ENCODE data around the gene TSHZ2. TPM values are rescaled to one million over a fixed set of nuclear protein-coding genes. Genes with fewer than 3 reads are reported as not detected.

The TSHZ2 gene
- total RNA-seq, 5 donors from 2014 or later (not counting 1 experiment from before 2014, with no cell fraction given), result 20.2 to 42.9 (median 25.8) TPM

GRCh38 chr20:53032478-53032932 is 60.3 kb downstream of the TSHZ2 start:
- ChIA-PET POLR2A (interaction anchor here in 1 of 2 donors (0.5 kb wide), 1 partner anchor 541 kb away, joined by 3 read pairs; no protein-coding TSS in a partner anchor), CTCF (no interaction called here)
- H3K36me3 Mint-ChIP-seq, result peaks cover 3% of the 10 kb centered on the region
- Histone ChIP-seq H3K27me3 (replicated peaks in 1 of 2; ENCODE audit: control insufficient read depth in 2 of 2, extremely low read depth in 1 of 2, insufficient read depth in 2 of 2, low read length in 1 of 2) (peaks cover 0 to under 1% of the 10 kb centered on the region in 2 experiments), H3K36me3 (ENCODE audit: control insufficient read depth in 2 of 2, extremely low read depth in 1 of 2, insufficient read depth in 1 of 2, low read length in 1 of 2) (no peaks in the 10 kb centered on the region), H3K4me3 (ENCODE audit: control insufficient read depth in 1 of 2, extremely low read depth in 1 of 2, low read length in 1 of 2) (no peak overlapping the region), H3K27ac (ENCODE audit: low read length) (no peak overlapping the region), H3K9me3 (no peaks in the 10 kb centered on the region), H3K4me1 (ENCODE audit: control insufficient read depth in 1 of 2, extremely low read depth in 1 of 2, insufficient read depth in 2 of 2, low read length in 2 of 2) (peaks cover 0 to 8% of the 10 kb centered on the region in 2 experiments)
- no peak overlapping the region for H3K27ac Mint-ChIP-seq
- H3K27me3 Mint-ChIP-seq, result peaks cover 8% of the 10 kb centered on the region in 2 donors
- peaks cover 32 to 49% (median 35%) of the 10 kb centered on the region in 3 donors for H3K4me1 Mint-ChIP-seq
- ATAC-seq (replicated peaks in 1 of 4) (no peak), DNase-seq (no peak)
- no peak overlapping the region for H3K4me3 Mint-ChIP-seq
- 65% methylated on average over 2 of the region's 5 CpGs for WGBS (ENCODE audit: insufficient coverage)
- peaks cover 0 to under 1% (median 0%) of the 10 kb centered on the region in 3 donors for H3K9me3 Mint-ChIP-seq

- peaks cover 4% of the 10 kb centered on the region for H3K36me3 Mint-ChIP-seq
- no peak for ATAC-seq (replicated peaks in 1 of 4)
- H3K4me1 ChIP-seq (ENCODE audit: control insufficient read depth in 1 of 2, extremely low read depth in 1 of 2, insufficient read depth in 2 of 2, low read length in 2 of 2), result peaks cover 0 to 8% of the 10 kb centered on the region in 2 experiments
- H3K36me3 ChIP-seq (ENCODE audit: control insufficient read depth in 2 of 2, extremely low read depth in 1 of 2, insufficient read depth in 1 of 2, low read length in 1 of 2), result no peaks in the 10 kb centered on the region
- peaks cover 0 to 5% of the 10 kb centered on the region in 2 experiments for H3K27me3 ChIP-seq (replicated peaks in 1 of 2; ENCODE audit: control insufficient read depth in 2 of 2, extremely low read depth in 1 of 2, insufficient read depth in 2 of 2, low read length in 1 of 2)
- 90% methylated on average over 2 of the region's 6 CpGs for WGBS (ENCODE audit: insufficient coverage)
- no peak overlapping the region for H3K27ac ChIP-seq (ENCODE audit: low read length)
- no peaks in the 10 kb centered on the region for H3K9me3 Mint-ChIP-seq
- CTCF ChIA-PET, result no interaction called here
- peaks cover 4 to 5% of the 10 kb centered on the region in 2 donors for H3K27me3 Mint-ChIP-seq
- H3K9me3 ChIP-seq, result no peaks in the 10 kb centered on the region
- no peak overlapping the region for H3K4me3 ChIP-seq (ENCODE audit: control insufficient read depth in 1 of 2, extremely low read depth in 1 of 2, low read length in 1 of 2)
- no peak for DNase-seq
- no peak overlapping the region for H3K4me3 Mint-ChIP-seq
- H3K4me1 Mint-ChIP-seq, result peaks cover 30 to 47% (median 32%) of the 10 kb centered on the region in 3 donors
- no peak overlapping the region for H3K27ac Mint-ChIP-seq
- POLR2A ChIA-PET, result interaction anchor here in 1 of 2 donors (0.5 kb wide), 1 partner anchor 540 kb away, joined by 3 read pairs; no protein-coding TSS in a partner anchor
Observed at GRCh38 chr20:53033176-53033575, 61.0 kb downstream of the TSHZ2 start.

GRCh38 chr20:53034899-53035298 is 62.7 kb downstream of the TSHZ2 start:
- POLR2A ChIA-PET, result interaction anchor here in 1 of 2 donors (0.6 kb wide), 1 partner anchor 729 kb away, joined by 5 read pairs; no protein-coding TSS in a partner anchor
- Mint-ChIP-seq H3K27ac (peak overlapping the region; percentile 76 to 77), H3K36me3 (peaks cover 11% of the 10 kb centered on the region)

GRCh38 chr20:53036992-53037391 is 64.8 kb downstream of the TSHZ2 start:
- peaks cover 15% of the 10 kb centered on the region for H3K36me3 Mint-ChIP-seq
- no peak overlapping the region for H3K4me3 Mint-ChIP-seq
- ChIA-PET CTCF (no interaction called here), POLR2A (no interaction called here)
- H3K27ac Mint-ChIP-seq, result no peak overlapping the region
- H3K4me1 Mint-ChIP-seq, result peaks cover 15 to 39% (median 15%) of the 10 kb centered on the region in 3 donors
- no peaks in the 10 kb centered on the region for H3K9me3 Mint-ChIP-seq
- Histone ChIP-seq H3K36me3 (ENCODE audit: control insufficient read depth in 2 of 2, extremely low read depth in 1 of 2, insufficient read depth in 1 of 2, low read length in 1 of 2) (no peaks in the 10 kb centered on the region), H3K4me1 (ENCODE audit: control insufficient read depth in 1 of 2, extremely low read depth in 1 of 2, insufficient read depth in 2 of 2, low read length in 2 of 2) (peaks cover 0 to 8% of the 10 kb centered on the region in 2 experiments), H3K27ac (ENCODE audit: low read length) (no peak overlapping the region), H3K4me3 (ENCODE audit: control insufficient read depth in 1 of 2, extremely low read depth in 1 of 2, low read length in 1 of 2) (no peak overlapping the region), H3K27me3 (replicated peaks in 1 of 2; ENCODE audit: control insufficient read depth in 2 of 2, extremely low read depth in 1 of 2, insufficient read depth in 2 of 2, low read length in 1 of 2) (peaks cover 0 to 5% of the 10 kb centered on the region in 2 experiments), H3K9me3 (no peaks in the 10 kb centered on the region)
- H3K27me3 Mint-ChIP-seq, result peaks cover 4 to 7% of the 10 kb centered on the region in 2 donors
- ATAC-seq (replicated peaks in 1 of 4) (no peak), DNase-seq (no peak)
- WGBS (ENCODE audit: insufficient coverage), result 70% methylated on average over 7 of the region's 8 CpGs

More at GRCh38 chr20:53034899-53035298, 62.7 kb downstream of the TSHZ2 start:
- Histone ChIP-seq H3K4me1 (ENCODE audit: control insufficient read depth in 1 of 2, extremely low read depth in 1 of 2, insufficient read depth in 2 of 2, low read length in 2 of 2) (peaks cover 0 to 8% of the 10 kb centered on the region in 2 experiments), H3K27ac (ENCODE audit: low read length) (no peak overlapping the region), H3K9me3 (no peaks in the 10 kb centered on the region), H3K27me3 (replicated peaks in 1 of 2; ENCODE audit: control insufficient read depth in 2 of 2, extremely low read depth in 1 of 2, insufficient read depth in 2 of 2, low read length in 1 of 2) (peaks cover 0 to 5% of the 10 kb centered on the region in 2 experiments), H3K4me3 (ENCODE audit: control insufficient read depth in 1 of 2, extremely low read depth in 1 of 2, low read length in 1 of 2) (no peak overlapping the region), H3K36me3 (ENCODE audit: control insufficient read depth in 2 of 2, extremely low read depth in 1 of 2, insufficient read depth in 1 of 2, low read length in 1 of 2) (no peaks in the 10 kb centered on the region)
- Mint-ChIP-seq H3K4me3 (peak overlapping the region in 1 of 3 donors; percentile 15), H3K9me3 (no peaks in the 10 kb centered on the region), H3K27me3 (peaks cover 3 to 6% of the 10 kb centered on the region in 2 donors), H3K4me1 (peaks cover 23 to 42% (median 27%) of the 10 kb centered on the region in 3 donors)
- CTCF ChIA-PET, result interaction anchor here in 1 of 2 donors (0.5 to 0.6 kb wide), 2 partner anchors 26 to 453 kb away, joined by 3 to 5 read pairs; no protein-coding TSS in a partner anchor
- WGBS (ENCODE audit: insufficient coverage), result no CpG with 5 or more reads among the region's 3 CpGs
- peak; percentile 60 to 81 (median 66) for ATAC-seq (replicated peaks in 1 of 4)
- DNase-seq, result peak in 14 of 35 experiments; percentile 1 to 27 (median 10)

GRCh38 chr20:53037621-53038020 is 65.5 kb downstream of the TSHZ2 start:
- Histone ChIP-seq H3K4me3 (ENCODE audit: control insufficient read depth in 1 of 2, extremely low read depth in 1 of 2, low read length in 1 of 2) (no peak overlapping the region), H3K4me1 (ENCODE audit: control insufficient read depth in 1 of 2, extremely low read depth in 1 of 2, insufficient read depth in 2 of 2, low read length in 2 of 2) (peaks cover 0 to 8% of the 10 kb centered on the region in 2 experiments), H3K27me3 (replicated peaks in 1 of 2; ENCODE audit: control insufficient read depth in 2 of 2, extremely low read depth in 1 of 2, insufficient read depth in 2 of 2, low read length in 1 of 2) (peaks cover 0 to 5% of the 10 kb centered on the region in 2 experiments), H3K27ac (ENCODE audit: low read length) (no peak overlapping the region), H3K9me3 (no peaks in the 10 kb centered on the region), H3K36me3 (ENCODE audit: control insufficient read depth in 2 of 2, extremely low read depth in 1 of 2, insufficient read depth in 1 of 2, low read length in 1 of 2) (no peaks in the 10 kb centered on the region)
- no peak overlapping the region for H3K4me3 Mint-ChIP-seq
- H3K9me3 Mint-ChIP-seq, result no peaks in the 10 kb centered on the region
- H3K27me3 Mint-ChIP-seq, result peaks cover 4 to 7% of the 10 kb centered on the region in 2 donors
- ATAC-seq (replicated peaks in 1 of 4) (no peak), DNase-seq (no peak)
- POLR2A ChIA-PET, result no interaction called here
- peaks cover 15% of the 10 kb centered on the region for H3K36me3 Mint-ChIP-seq
- 87% methylated on average over 10 of the region's 10 CpGs for WGBS (ENCODE audit: insufficient coverage)
- H3K4me1 Mint-ChIP-seq, result peaks cover 15 to 38% (median 15%) of the 10 kb centered on the region in 3 donors
- H3K27ac Mint-ChIP-seq, result no peak overlapping the region
- CTCF ChIA-PET, result no interaction called here

- no CpG with 5 or more reads among the region's 2 CpGs for WGBS (ENCODE audit: insufficient coverage)
Observed at GRCh38 chr20:53038299-53038698, 66.1 kb downstream of the TSHZ2 start.

More at GRCh38 chr20:53038299-53038698, 66.1 kb downstream of the TSHZ2 start:
- DNase-seq (no peak), ATAC-seq (replicated peaks in 1 of 4) (no peak)
- Mint-ChIP-seq H3K27me3 (peaks cover 4 to 7% of the 10 kb centered on the region in 2 donors), H3K4me1 (peaks cover 15 to 37% (median 15%) of the 10 kb centered on the region in 3 donors), H3K36me3 (peaks cover 15% of the 10 kb centered on the region), H3K4me3 (no peak overlapping the region), H3K27ac (no peak overlapping the region), H3K9me3 (no peaks in the 10 kb centered on the region)
- no peaks in the 10 kb centered on the region for H3K36me3 ChIP-seq (ENCODE audit: control insufficient read depth in 2 of 2, extremely low read depth in 1 of 2, insufficient read depth in 1 of 2, low read length in 1 of 2)
- no peak overlapping the region for H3K4me3 ChIP-seq (ENCODE audit: control insufficient read depth in 1 of 2, extremely low read depth in 1 of 2, low read length in 1 of 2)
- CTCF ChIA-PET, result no interaction called here
- peaks cover 0 to 5% of the 10 kb centered on the region in 2 experiments for H3K27me3 ChIP-seq (replicated peaks in 1 of 2; ENCODE audit: control insufficient read depth in 2 of 2, extremely low read depth in 1 of 2, insufficient read depth in 2 of 2, low read length in 1 of 2)
- POLR2A ChIA-PET, result interaction anchor here in 1 of 2 donors (0.6 kb wide), 1 partner anchor 430 kb away, joined by 3 read pairs; no protein-coding TSS in a partner anchor
- H3K9me3 ChIP-seq, result no peaks in the 10 kb centered on the region
- no peak overlapping the region for H3K27ac ChIP-seq (ENCODE audit: low read length)
- H3K4me1 ChIP-seq (ENCODE audit: control insufficient read depth in 1 of 2, extremely low read depth in 1 of 2, insufficient read depth in 2 of 2, low read length in 2 of 2), result peaks cover 0 to 8% of the 10 kb centered on the region in 2 experiments

Data from T-cell (primary cell).